DMS79 (cell line): Measurements from ENCODE around the gene FRMD5.
A peak's percentile ranks its signal among the peaks of the same experiment; 100 is the strongest.
"Not testable (repeated sequence)": the region's sequence is repeated elsewhere in the genome, so short reads cannot be mapped to it uniquely, and the experiment has no call there.

Experiments
- DNase-seq: peaks from one replicate; lab custom pipeline; 2025; lab: John Stamatoyannopoulos, UW

Gene FRMD5

GRCh38 chr15:43887901-43888300 is 307.2 kb downstream of the FRMD5 start:
- no peak for DNase-seq

GRCh38 chr15:43886558-43886957 is 308.5 kb downstream of the FRMD5 start:
- DNase-seq: no peak

- no peak for DNase-seq
Measured at GRCh38 chr15:43883571-43883970, 311.5 kb downstream of the FRMD5 start.

GRCh38 chr15:43881944-43882343 is 313.1 kb downstream of the FRMD5 start:
- no peak for DNase-seq

GRCh38 chr15:43881245-43881644 is 313.8 kb downstream of the FRMD5 start:
- DNase-seq: no peak

GRCh38 chr15:43880406-43881194 is 314.5 kb downstream of the FRMD5 start:
- no peak for DNase-seq

- no peak for DNase-seq
Measured at GRCh38 chr15:43879386-43880355, 315.4 kb downstream of the FRMD5 start.

GRCh38 chr15:43878446-43878845 is 316.6 kb downstream of the FRMD5 start:
- peak; percentile 1 for DNase-seq

- no peak for DNase-seq
Measured at GRCh38 chr15:43877371-43877770, 317.7 kb downstream of the FRMD5 start.

GRCh38 chr15:43876872-43877271 is 318.2 kb downstream of the FRMD5 start:
- no peak for DNase-seq

- no peak for DNase-seq
Measured at GRCh38 chr15:43873651-43874050, 321.4 kb downstream of the FRMD5 start.

- no peak for DNase-seq
Measured at GRCh38 chr15:43872416-43873020, 322.6 kb downstream of the FRMD5 start.

GRCh38 chr15:43871835-43872234 is 323.2 kb downstream of the FRMD5 start:
- DNase-seq: no peak

GRCh38 chr15:43868406-43868805 is 326.7 kb downstream of the FRMD5 start:
- DNase-seq: no peak

GRCh38 chr15:43867096-43867495 is 328.0 kb downstream of the FRMD5 start:
- DNase-seq: no peak

GRCh38 chr15:43866636-43867035 is 328.4 kb downstream of the FRMD5 start:
- DNase-seq: not testable (repeated sequence)

GRCh38 chr15:43859546-43859945 is 335.5 kb downstream of the FRMD5 start:
- peak; percentile 3 for DNase-seq

GRCh38 chr15:43854801-43855200 is 340.3 kb downstream of the FRMD5 start:
- no peak for DNase-seq

GRCh38 chr15:43852607-43853006 is 342.5 kb downstream of the FRMD5 start:
- DNase-seq: no peak

GRCh38 chr15:43851251-43851650 is 343.8 kb downstream of the FRMD5 start:
- DNase-seq: no peak

GRCh38 chr15:43845421-43845820 is 349.6 kb downstream of the FRMD5 start:
- DNase-seq: no peak

GRCh38 chr15:43832485-43832884 is 362.6 kb downstream of the FRMD5 start:
- not testable (repeated sequence) for DNase-seq
